Stomach smooth muscle (tissue), 2 donors: ENCODE measurements around the gene RASL11A.
"Not testable (repeated sequence)": the region's sequence is repeated elsewhere in the genome, so short reads cannot be mapped to it uniquely, and the experiment has no call there.

Source experiments
- H3K27ac ChIP-seq: one replicate; pipeline ENCODE4 v1.7.0; 2013; ENCODE audit warnings: mild to moderate bottlenecking, low read length, inconsistent platforms
- H3K27me3 ChIP-seq, 2 donors: one replicate each; pipeline ENCODE4 v1.7.0; 2013; ENCODE audit warnings: low read length in 2 of 2; ENCODE audit not compliant: insufficient read depth in 2 of 2, control insufficient read depth in 1 of 2
- H3K36me3 ChIP-seq, 2 donors: one replicate each; pipeline ENCODE4 v1.7.0; 2013; ENCODE audit warnings: low read length in 2 of 2; ENCODE audit not compliant: control insufficient read depth in 2 of 2, insufficient read depth in 2 of 2
- H3K4me1 ChIP-seq: one replicate; pipeline ENCODE4 v1.7.0; 2013; ENCODE audit warnings: low read length; ENCODE audit not compliant: control insufficient read depth, insufficient read depth
- H3K4me3 ChIP-seq, 2 donors: one replicate each; pipeline ENCODE4 v1.7.0; 2013; ENCODE audit warnings: low read length in 2 of 2
- H3K9ac ChIP-seq, 2 donors: one replicate each; pipeline ENCODE4 v1.7.0; 2013; ENCODE audit warnings: low read length in 2 of 2, mild to moderate bottlenecking in 1 of 2
- H3K9me3 ChIP-seq, 2 donors: one replicate each; pipeline ENCODE4 v1.7.0; 2013; ENCODE audit warnings: low read length in 2 of 2; ENCODE audit not compliant: control insufficient read depth in 2 of 2
- donor health status: healthy.
- donor health status: Pancreatic carcinoma.

Gene RASL11A

GRCh38 chr13:27281420-27281819 lies 10.8 kb downstream of the RASL11A start:
- Histone ChIP-seq H3K4me1 (no peaks in the 10 kb centered on the region), H3K36me3 (no peaks in the 10 kb centered on the region), H3K4me3 (no peak overlapping the region), H3K9me3 (no peaks in the 10 kb centered on the region), H3K27me3 (no peaks in the 10 kb centered on the region), H3K9ac (no peak overlapping the region), H3K27ac (no peak overlapping the region)

DNA sequence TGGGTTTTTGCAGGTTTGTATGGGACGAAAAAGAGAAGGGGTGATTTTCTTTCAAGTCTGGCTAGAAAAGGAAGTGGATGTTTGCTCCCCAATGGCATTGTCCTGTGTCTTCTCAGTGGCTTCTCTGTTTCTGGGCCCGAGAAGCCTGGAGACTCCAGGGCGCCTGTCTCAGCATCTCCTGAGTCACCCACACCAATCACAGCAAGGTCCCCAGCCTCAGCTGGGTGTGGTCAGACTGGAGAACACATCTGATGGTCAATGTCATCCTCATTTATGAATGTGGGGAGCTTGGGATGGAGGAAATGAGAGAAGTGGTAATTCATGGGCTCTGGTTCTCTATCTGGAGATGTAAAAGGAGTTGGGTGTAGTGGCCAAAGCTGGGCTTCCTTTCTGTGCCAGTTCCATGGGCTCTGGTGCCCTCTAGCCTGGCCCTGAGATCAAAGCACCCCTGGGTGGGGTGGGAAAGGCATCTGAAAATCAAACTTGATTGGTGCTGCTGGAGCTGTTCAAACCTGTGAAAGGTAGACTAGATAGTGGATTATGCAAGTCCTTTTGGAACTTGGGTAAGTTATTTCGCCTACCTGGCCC lies 13.4 kb downstream of the RASL11A start:
- Histone ChIP-seq H3K4me1 (no peaks in the 10 kb centered on the region), H3K4me3 (no peak overlapping the region), H3K36me3 (no peaks in the 10 kb centered on the region), H3K9me3 (no peaks in the 10 kb centered on the region), H3K9ac (no peak overlapping the region), H3K27me3 (no peaks in the 10 kb centered on the region), H3K27ac (no peak overlapping the region)

DNA sequence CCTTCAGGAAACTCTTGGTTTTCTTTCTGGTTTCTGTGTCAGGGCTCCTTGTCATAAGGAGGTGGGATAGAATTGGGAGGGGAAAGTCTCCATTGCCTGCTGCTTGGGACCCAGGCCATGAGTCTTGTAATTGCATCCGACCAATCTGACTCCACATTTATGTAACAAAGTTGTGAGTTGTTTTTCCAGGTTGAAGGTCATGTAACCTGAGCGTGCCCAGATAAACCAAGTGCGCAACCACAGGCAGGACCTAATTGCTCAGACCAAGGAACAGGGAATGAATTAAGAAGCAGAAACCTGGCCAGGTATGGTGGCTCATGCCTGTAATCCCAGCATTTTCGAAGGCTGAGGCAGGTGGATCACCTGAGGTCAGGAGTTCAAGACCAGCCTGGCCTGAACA lies 17.8 kb downstream of the RASL11A start:
- Histone ChIP-seq H3K4me3 (no peak overlapping the region), H3K4me1 (no peaks in the 10 kb centered on the region), H3K36me3 (no peaks in the 10 kb centered on the region), H3K9me3 (no peaks in the 10 kb centered on the region), H3K9ac (no peak overlapping the region), H3K27me3 (no peaks in the 10 kb centered on the region), H3K27ac (no peak overlapping the region)

- Histone ChIP-seq H3K4me1 (no peaks in the 10 kb centered on the region), H3K9me3 (no peaks in the 10 kb centered on the region), H3K27me3 (no peaks in the 10 kb centered on the region), H3K27ac (no peak overlapping the region), H3K9ac (no peak overlapping the region), H3K4me3 (no peak overlapping the region), H3K36me3 (no peaks in the 10 kb centered on the region)
These were observed 18.5 kb downstream of the RASL11A start for GRCh38 chr13:27289011-27289665.

DNA sequence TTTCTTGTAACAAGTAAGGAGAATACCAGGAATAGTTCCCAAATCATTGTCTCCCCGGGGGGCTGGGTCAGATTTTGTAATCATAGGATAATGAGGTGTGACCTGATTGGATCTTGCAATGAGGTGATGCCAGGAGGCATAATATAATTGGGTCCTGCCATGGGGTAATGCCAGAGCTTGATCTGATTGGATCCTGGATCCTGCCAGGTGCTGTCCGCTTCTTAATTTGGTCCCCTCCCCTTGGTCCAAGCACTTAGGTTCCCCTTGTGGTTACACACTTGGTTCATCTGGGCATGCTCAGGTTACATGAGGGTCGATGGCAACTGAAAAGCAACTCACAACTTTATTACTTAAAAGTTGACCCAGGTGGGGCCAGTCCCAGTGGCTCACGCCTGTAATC lies 20.1 kb downstream of the RASL11A start:
- no peaks in the 10 kb centered on the region for H3K36me3 ChIP-seq
- H3K27ac ChIP-seq, result no peak overlapping the region
- no peaks in the 10 kb centered on the region for H3K9me3 ChIP-seq
- no peak overlapping the region for H3K4me3 ChIP-seq
- no peak overlapping the region for H3K9ac ChIP-seq
- no peaks in the 10 kb centered on the region for H3K27me3 ChIP-seq
- H3K4me1 ChIP-seq, result no peaks in the 10 kb centered on the region

GRCh38 chr13:27291967-27292366 lies 21.3 kb downstream of the RASL11A start:
- H3K4me1 ChIP-seq, H3K27me3 ChIP-seq, H3K4me3 ChIP-seq, H3K9me3 ChIP-seq, H3K36me3 ChIP-seq, H3K9ac ChIP-seq, H3K27ac ChIP-seq: not testable (repeated sequence)

- Histone ChIP-seq H3K9ac (no peak overlapping the region), H3K9me3 (no peaks in the 10 kb centered on the region), H3K36me3 (no peaks in the 10 kb centered on the region), H3K4me3 (no peak overlapping the region), H3K4me1 (no peaks in the 10 kb centered on the region), H3K27me3 (no peaks in the 10 kb centered on the region), H3K27ac (no peak overlapping the region)
These were observed 22.6 kb downstream of the RASL11A start for GRCh38 chr13:27293076-27293691.

- no peaks in the 10 kb centered on the region for H3K4me1 ChIP-seq
- H3K27ac ChIP-seq, result no peak overlapping the region
- H3K36me3 ChIP-seq, result no peaks in the 10 kb centered on the region
- H3K9me3 ChIP-seq, result no peaks in the 10 kb centered on the region
- H3K27me3 ChIP-seq, result no peaks in the 10 kb centered on the region
- no peak overlapping the region for H3K4me3 ChIP-seq
- H3K9ac ChIP-seq, result no peak overlapping the region
These were observed 23.4 kb downstream of the RASL11A start for GRCh38 chr13:27293873-27294515.

DNA sequence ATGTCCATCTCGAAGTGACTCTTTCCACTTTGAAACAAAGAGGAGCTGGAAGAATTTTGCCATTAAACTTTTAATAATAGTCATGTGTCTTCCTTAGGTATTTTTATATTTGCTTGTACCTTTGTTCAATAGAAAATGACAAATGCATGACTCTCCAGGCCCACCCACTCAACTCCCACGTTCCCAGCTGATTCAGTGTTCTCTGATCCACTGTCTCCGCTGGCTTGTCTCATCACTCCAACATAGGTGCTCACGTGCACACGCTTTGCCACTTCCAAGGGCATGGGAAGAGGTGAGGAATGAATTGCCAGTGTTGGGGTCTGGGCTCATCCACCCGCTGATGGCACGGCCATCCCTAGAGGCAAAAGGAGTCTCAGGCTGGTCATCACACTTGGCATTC lies 24.5 kb downstream of the RASL11A start:
- Histone ChIP-seq H3K9me3 (no peaks in the 10 kb centered on the region), H3K4me1 (no peaks in the 10 kb centered on the region), H3K27ac (no peak overlapping the region), H3K4me3 (no peak overlapping the region), H3K9ac (no peak overlapping the region), H3K27me3 (no peaks in the 10 kb centered on the region), H3K36me3 (no peaks in the 10 kb centered on the region)

- Histone ChIP-seq H3K4me1 (no peaks in the 10 kb centered on the region), H3K9me3 (no peaks in the 10 kb centered on the region), H3K9ac (no peak overlapping the region), H3K4me3 (no peak overlapping the region), H3K27me3 (no peaks in the 10 kb centered on the region), H3K36me3 (no peaks in the 10 kb centered on the region), H3K27ac (no peak overlapping the region)
These were observed 25.0 kb downstream of the RASL11A start for GRCh38 chr13:27295660-27296059.

- Histone ChIP-seq H3K4me1 (no peaks in the 10 kb centered on the region), H3K9ac (no peak overlapping the region), H3K36me3 (no peaks in the 10 kb centered on the region), H3K27ac (no peak overlapping the region), H3K4me3 (no peak overlapping the region), H3K27me3 (peaks cover 0 to 2% of the 10 kb centered on the region in 2 donors), H3K9me3 (no peaks in the 10 kb centered on the region)
These were observed 25.9 kb downstream of the RASL11A start for GRCh38 chr13:27296496-27296895.
